ENCODE measurements around the gene SP2. TPM values are rescaled to one million over a fixed set of nuclear protein-coding genes. Genes with fewer than 3 reads are reported as not detected.
A peak's percentile ranks its signal among the peaks of the same experiment; 100 is the strongest.

The SP2 gene
- total RNA-seq, 2 experiments from 2014 or later = 5.8 to 22.1 TPM

DNA sequence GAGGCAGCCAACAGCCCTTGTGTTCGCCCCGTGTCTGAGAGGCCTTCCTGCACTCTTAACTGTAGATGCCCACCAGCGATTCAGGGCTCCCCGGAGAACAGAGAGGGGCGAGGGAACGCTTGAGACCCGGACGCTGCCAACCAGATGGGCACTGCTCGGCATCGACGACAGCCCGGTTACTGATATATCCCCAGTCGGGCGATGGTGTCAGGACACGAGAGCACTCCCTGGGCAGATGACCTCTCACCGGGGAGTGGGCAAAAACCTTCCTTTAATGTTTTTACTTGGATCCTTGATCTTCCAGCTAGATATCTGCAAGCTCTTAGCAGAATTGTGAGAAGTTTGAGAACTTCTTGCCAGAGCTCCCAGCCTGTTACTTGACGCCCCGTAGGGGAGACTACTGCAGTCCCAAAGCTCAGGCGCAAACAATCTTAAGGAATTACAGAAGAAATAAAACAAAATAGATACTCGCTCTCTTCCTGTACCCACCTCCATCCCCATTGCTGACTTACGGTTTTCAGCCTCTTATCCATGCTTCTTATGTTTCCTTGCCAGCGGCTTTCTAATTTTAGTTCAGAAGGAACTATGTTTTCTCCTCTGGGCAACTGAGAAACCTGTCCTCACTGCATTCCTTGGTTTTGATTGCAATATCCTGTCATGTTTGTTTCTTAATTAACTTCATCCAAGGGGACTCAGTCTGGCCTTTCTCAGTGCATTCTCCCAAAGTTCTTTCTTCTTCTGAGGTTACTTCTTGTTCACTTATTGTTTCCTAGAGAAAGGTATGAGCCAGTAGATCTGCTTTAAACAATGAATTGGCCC lies 845 bp downstream of the SP2 start:
- no peaks in the 10 kb centered on the region for H3K9me2 ChIP-seq (ENCODE audit: insufficient read depth, low read length)
- TF ChIP-seq EZH2phosphoT487 (IDR thresholded peaks at IDR 0.05; ENCODE audit: borderline replicate concordance, low read depth, low read length) = no peak
- TF ChIP-seq, protein P1, sequence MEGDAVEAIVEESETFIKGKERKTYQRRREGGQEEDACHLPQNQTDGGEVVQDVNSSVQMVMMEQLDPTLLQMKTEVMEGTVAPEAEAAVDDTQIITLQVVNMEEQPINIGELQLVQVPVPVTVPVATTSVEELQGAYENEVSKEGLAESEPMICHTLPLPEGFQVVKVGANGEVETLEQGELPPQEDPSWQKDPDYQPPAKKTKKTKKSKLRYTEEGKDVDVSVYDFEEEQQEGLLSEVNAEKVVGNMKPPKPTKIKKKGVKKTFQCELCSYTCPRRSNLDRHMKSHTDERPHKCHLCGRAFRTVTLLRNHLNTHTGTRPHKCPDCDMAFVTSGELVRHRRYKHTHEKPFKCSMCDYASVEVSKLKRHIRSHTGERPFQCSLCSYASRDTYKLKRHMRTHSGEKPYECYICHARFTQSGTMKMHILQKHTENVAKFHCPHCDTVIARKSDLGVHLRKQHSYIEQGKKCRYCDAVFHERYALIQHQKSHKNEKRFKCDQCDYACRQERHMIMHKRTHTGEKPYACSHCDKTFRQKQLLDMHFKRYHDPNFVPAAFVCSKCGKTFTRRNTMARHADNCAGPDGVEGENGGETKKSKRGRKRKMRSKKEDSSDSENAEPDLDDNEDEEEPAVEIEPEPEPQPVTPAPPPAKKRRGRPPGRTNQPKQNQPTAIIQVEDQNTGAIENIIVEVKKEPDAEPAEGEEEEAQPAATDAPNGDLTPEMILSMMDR (conservative IDR thresholded peaks at IDR 0.05; ENCODE audit: low read length) = no peak
- ChIA-PET CTCF (ENCODE audit: unreplicated experiment) (no interaction called here), POLR2A (no interaction called here)
- H3K4me1 ChIP-seq (ENCODE audit: insufficient read depth, low read length, poor library complexity, severe bottlenecking) = peaks cover 29% of the 10 kb centered on the region
- intact Hi-C loops (cut with micrococcal nuclease; ENCODE audit: unreplicated experiment) = loop anchor here (1.0 to 5.0 kb wide), 3 partner anchors 44 to 120 kb away; partner anchors contain the start of gene PNPO
- H3K27ac ChIP-seq (ENCODE audit: low read depth, low read length, poor library complexity, severe bottlenecking) = peak overlapping the region; percentile 55
- H4K20me1 ChIP-seq (ENCODE audit: insufficient read depth, low read length) = no peaks in the 10 kb centered on the region
- peaks cover 32% of the 10 kb centered on the region for H3K79me2 ChIP-seq (ENCODE audit: insufficient read depth, low read depth, low read length)
- peak overlapping the region; percentile 97 for H3K4me2 ChIP-seq (ENCODE audit: low read length)
- peak overlapping the region; percentile 89 for H3K4me3 ChIP-seq (ENCODE audit: low read depth, low read length, poor library complexity, severe bottlenecking)
- peak; percentile 6 for DNase-seq (ENCODE audit: low spot score)
- no TSS peak for BruUV-seq (replicated peaks)
- no peaks in the 10 kb centered on the region for H3K9me3 ChIP-seq (ENCODE audit: low read length)
- H2AFZ ChIP-seq (ENCODE audit: low read length) = peak overlapping the region; percentile 49
- peaks cover 23% of the 10 kb centered on the region; the same call in 1 of the 2 replicates for H3K36me3 ChIP-seq (ENCODE audit: insufficient read depth, low read length)

DNA sequence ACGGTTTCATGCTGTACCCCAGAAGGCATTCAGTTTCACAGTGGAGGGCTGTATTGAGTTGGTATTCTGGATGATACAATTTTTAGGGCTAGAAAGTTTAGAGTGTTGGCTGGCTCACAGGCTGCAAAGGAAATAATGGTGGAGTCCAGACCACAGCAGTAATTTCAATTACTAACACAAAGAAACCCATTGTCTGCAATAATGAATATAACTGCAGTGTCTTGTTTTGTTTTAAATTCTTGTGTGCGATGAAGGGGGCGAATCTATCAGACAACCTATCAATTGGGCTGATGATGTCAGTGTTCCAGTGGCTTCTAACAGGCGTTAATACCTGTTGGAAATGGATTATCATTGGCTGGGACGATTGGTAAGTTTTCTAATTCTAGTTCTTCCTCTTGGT lies 1.5 kb downstream of the SP2 start:
- peak overlapping the region; percentile 89 for H3K4me3 ChIP-seq (ENCODE audit: low read depth, low read length, poor library complexity, severe bottlenecking)
- CTCF ChIA-PET (ENCODE audit: unreplicated experiment) = no interaction called here

More for the DNA sequence above, 1.5 kb downstream of the SP2 start:
- TSS peak; percentile 70 for BruUV-seq (replicated peaks)
- POLR2A ChIA-PET = no interaction called here
- Histone ChIP-seq H4K20me1 (ENCODE audit: insufficient read depth, low read length) (no peaks in the 10 kb centered on the region), H3K4me1 (ENCODE audit: insufficient read depth, low read length, poor library complexity, severe bottlenecking) (peaks cover 29% of the 10 kb centered on the region), H3K27ac (ENCODE audit: low read depth, low read length, poor library complexity, severe bottlenecking) (no peak overlapping the region), H3K9me2 (ENCODE audit: insufficient read depth, low read length) (no peaks in the 10 kb centered on the region), H3K4me2 (ENCODE audit: low read length) (peak overlapping the region; percentile 97), H3K36me3 (ENCODE audit: insufficient read depth, low read length) (peaks cover 27% of the 10 kb centered on the region; the same call in 1 of the 2 replicates), H2AFZ (ENCODE audit: low read length) (no peak overlapping the region), H3K9me3 (ENCODE audit: low read length) (no peaks in the 10 kb centered on the region), H3K79me2 (ENCODE audit: insufficient read depth, low read depth, low read length) (peaks cover 32% of the 10 kb centered on the region)
- no peak for DNase-seq (ENCODE audit: low spot score)
- intact Hi-C loops (cut with micrococcal nuclease; ENCODE audit: unreplicated experiment) = loop anchor here (5.0 kb wide), 1 partner anchor 120 kb away; no protein-coding TSS in a partner anchor
- TF ChIP-seq, protein P1 (conservative IDR thresholded peaks at IDR 0.05; ENCODE audit: low read length) = no peak
- TF ChIP-seq EZH2phosphoT487 (IDR thresholded peaks at IDR 0.05; ENCODE audit: borderline replicate concordance, low read depth, low read length) = no peak
